HCT116 (cell line): ENCODE measurements around the gene SRCAP. TPM values are rescaled to one million over a fixed set of nuclear protein-coding genes. Genes with fewer than 3 reads are reported as not detected.

Source experiments
- ATAC-seq: fragments of 200-7000 bp; cut with Tn5 transposase; 2 replicates; pipeline ENCODE4 v1.9.1; 2020; ENCODE audit warnings: mild to moderate bottlenecking, moderate library complexity
- BruUV-seq: library from RNA; stranded (reverse); fragments of 400-500 nt; replicated peaks from 2 replicates; lab custom pipeline; 2021; lab: Mats Ljungman, UMichigan
- CTCF ChIA-PET: fragments of 300-600 bp; sonication (Branson Sonifier 250); formaldehyde crosslinking; loops from one replicate; lab custom pipeline; 2021; ENCODE audit warnings: antibody characterized with exemption; lab: Charles Lee
- POLR2A ChIA-PET: fragments of 300-600, 350-600 bp; sonication (Branson Sonifier 250); formaldehyde crosslinking; loops from one replicate; lab custom pipeline; 2021; ENCODE audit warnings: antibody characterized with exemption; lab: Charles Lee
- RAD21 ChIA-PET, 2 experiments: fragments of 300-600 bp; sonication (Branson Sonifier 250); formaldehyde crosslinking; loops; one replicate each; lab custom pipeline; 2023; ENCODE audit warnings: low total read pairs in 2 of 2; ENCODE audit not compliant: uncharacterized antibody in 2 of 2, unreplicated experiment in 2 of 2, low non-redundant PET in 1 of 2; lab: Charles Lee
- DNase-seq: peaks from one replicate; pipeline ENCODE4 v3.0.0-alpha.2; 2010; ENCODE audit warnings: low read depth, low spot score
- H2AFZ ChIP-seq: fragments of 200-600 bp; shearing (Covaris generic), sonication (generic); 2 replicates; pipeline ENCODE4 v1.6.1; 2017; ENCODE audit warnings: low read depth, mixed run types, mixed read lengths, antibody characterized with exemption, low read length; ENCODE audit not compliant: poor library complexity, severe bottlenecking
- H3K27ac ChIP-seq: 2 replicates; pipeline ENCODE4 v1.5.1; 2012; ENCODE audit warnings: low read depth, low read length
- H3K27me3 ChIP-seq: fragments of 200-600 bp; sonication (generic); 2 replicates; pipeline ENCODE4 v1.6.1; 2016; ENCODE audit warnings: mixed run types, low read length, mixed read lengths; ENCODE audit not compliant: insufficient read depth
- H3K36me3 ChIP-seq, 2 experiments: fragments of 200-500 bp in 1 of 2; fragments of 200-600 bp in 1 of 2; sonication (Bioruptor generic) in 1 of 2; sonication (generic) in 1 of 2; 2 replicates each; pipeline versions ENCODE4 v1.5.1 to v1.6.1; 2014 to 2016; ENCODE audit warnings: low read length in 2 of 2, inconsistent platforms in 1 of 2, mixed read lengths in 1 of 2, mixed run types in 1 of 2; ENCODE audit not compliant: insufficient read depth in 2 of 2, control insufficient read depth in 1 of 2
- H3K4me1 ChIP-seq, 2 experiments: fragments of 200-600 bp in 1 of 2; sonication (generic) in 1 of 2; 2 replicates each; pipeline versions ENCODE4 v1.5.1 to v1.6.1; 2012 to 2017; ENCODE audit warnings: low read length in 2 of 2, inconsistent platforms in 1 of 2, mild to moderate bottlenecking in 1 of 2, mixed read lengths in 1 of 2, mixed run types in 1 of 2, moderate library complexity in 1 of 2; ENCODE audit not compliant: insufficient read depth in 2 of 2, control insufficient read depth in 1 of 2
- H3K4me2 ChIP-seq: fragments of 200-600 bp; sonication (generic); 2 replicates; pipeline ENCODE4 v1.6.1; 2017; ENCODE audit warnings: mixed run types, low read length, mixed read lengths
- H3K4me3 ChIP-seq, 2 experiments: fragments of 200-600 bp in 1 of 2; sonication (generic) in 1 of 2; replicated peaks in 1 of 2; 2 replicates each; pipeline ENCODE4 v1.5.1; 2011 to 2016; ENCODE audit warnings: low read length in 2 of 2, control low read depth in 1 of 2, low read depth in 1 of 2, mild to moderate bottlenecking in 1 of 2, mixed read lengths in 1 of 2, mixed run types in 1 of 2
- H3K79me2 ChIP-seq: fragments of 200-600 bp; sonication (generic); 2 replicates; pipeline ENCODE4 v1.6.1; 2017; ENCODE audit warnings: mild to moderate bottlenecking, mixed run types, low read length, moderate library complexity, mixed read lengths; ENCODE audit not compliant: insufficient read depth
- H3K9ac ChIP-seq: fragments of 200-600 bp; sonication (generic); 2 replicates; pipeline ENCODE4 v1.6.1; 2016; ENCODE audit warnings: low read length, mixed read lengths
- H3K9me2 ChIP-seq: fragments of 200-600 bp; sonication (generic), shearing (Covaris generic); 2 replicates; pipeline ENCODE4 v1.6.1; 2017; ENCODE audit warnings: mixed run types, mild to moderate bottlenecking, moderate library complexity; ENCODE audit not compliant: insufficient read depth
- H3K9me3 ChIP-seq, 2 experiments: fragments of 200-500 bp in 1 of 2; fragments of 200-600 bp in 1 of 2; sonication (Bioruptor generic) in 1 of 2; sonication (generic) in 1 of 2; 2 replicates each; pipeline ENCODE4 v1.6.1; 2014 to 2017; ENCODE audit warnings: low read length in 2 of 2, mixed read lengths in 2 of 2, inconsistent platforms in 1 of 2, low read depth in 1 of 2, mild to moderate bottlenecking in 1 of 2, mixed run types in 1 of 2, moderate library complexity in 1 of 2; ENCODE audit not compliant: control insufficient read depth in 1 of 2, insufficient read depth in 1 of 2
- H4K20me1 ChIP-seq: fragments of 200-600 bp; sonication (generic), shearing (Covaris generic); 2 replicates; pipeline ENCODE4 v1.6.1; 2017; ENCODE audit warnings: mixed run types, mild to moderate bottlenecking, moderate library complexity; ENCODE audit not compliant: insufficient read depth
- CBX3 ChIP-seq: IDR thresholded peaks from 2 replicates; pipeline ENCODE4 v1.6.1; 2012; ENCODE audit warnings: low read depth
- CEBPB ChIP-seq: IDR thresholded peaks from 2 replicates; pipeline ENCODE4 v1.6.1; 2012; ENCODE audit warnings: low read depth
- ELF1 ChIP-seq: IDR thresholded peaks from 2 replicates; pipeline ENCODE4 v1.6.1; 2012; ENCODE audit warnings: low read depth, borderline replicate concordance
- FOSL1 ChIP-seq: IDR thresholded peaks from 2 replicates; pipeline ENCODE4 v1.6.1; 2012; ENCODE audit warnings: low read depth
- JUND ChIP-seq: IDR thresholded peaks from 2 replicates; pipeline ENCODE4 v1.6.1; 2012
- POLR2A ChIP-seq: IDR thresholded peaks from 2 replicates; pipeline ENCODE4 v1.7.0; 2011; ENCODE audit warnings: borderline replicate concordance; ENCODE audit not compliant: insufficient read depth, insufficient read length; ENCODE audit errors: extremely low read depth
- RAD21 ChIP-seq: IDR thresholded peaks from 2 replicates; pipeline ENCODE4 v1.6.1; 2012; ENCODE audit warnings: low read depth, mild to moderate bottlenecking
- SRF ChIP-seq: IDR thresholded peaks from 2 replicates; pipeline ENCODE4 v1.6.1; 2012; ENCODE audit warnings: low read depth
- TCF7L2 ChIP-seq: IDR thresholded peaks from 2 replicates; pipeline ENCODE4 v1.7.0; 2011; ENCODE audit warnings: borderline replicate concordance, inconsistent platforms; ENCODE audit not compliant: insufficient read depth, insufficient read length; ENCODE audit errors: extremely low read depth
- YY1 ChIP-seq: IDR thresholded peaks from 2 replicates; pipeline ENCODE4 v1.6.1; 2011; ENCODE audit warnings: low read length, low read depth, moderate library complexity, mild to moderate bottlenecking; ENCODE audit not compliant: insufficient replicate concordance; ENCODE audit errors: extremely low read depth
- ZNF274 ChIP-seq: fragments of 200-500 bp; sonication (Bioruptor generic); IDR thresholded peaks from 2 replicates; pipeline ENCODE4 v1.6.1; 2014; ENCODE audit warnings: mild to moderate bottlenecking, low read depth, low read length, inconsistent platforms
- intact Hi-C: fragments of 100-400 bp; cut with micrococcal nuclease; formaldehyde crosslinking; loops from 2 replicates; pipeline ENCODE4 v1.10.0; 2022
- total RNA-seq: library from RNA; stranded (reverse); gene quantifications from one replicate; pipeline ENCODE4 v1.2.1, GENCODE V29; 2021; ENCODE audit not compliant: unreplicated experiment
- TF ChIP-seq, protein P1 (sequence below): IDR thresholded peaks from 2 replicates; pipeline ENCODE4 v1.6.1; 2012
- TF ChIP-seq, protein P2 (sequence below): IDR thresholded peaks from 2 replicates; pipeline ENCODE4 v1.6.1; 2011; ENCODE audit warnings: mild to moderate bottlenecking, low read length, moderate library complexity; ENCODE audit not compliant: insufficient replicate concordance; ENCODE audit errors: extremely low read depth
- TF ChIP-seq, protein P3 (sequence below), 3 experiments: fragments of 200-600 bp in 1 of 3; sonication (generic) in 1 of 3; IDR thresholded peaks in 2 of 3; conservative IDR thresholded peaks in 1 of 3; 2 replicates each; pipeline ENCODE4 v1.5.1; 2012 to 2017; ENCODE audit warnings: low read depth in 2 of 3, low read length in 2 of 3, antibody characterized with exemption in 1 of 3, borderline replicate concordance in 1 of 3, control low read depth in 1 of 3, mild to moderate bottlenecking in 1 of 3, mixed read lengths in 1 of 3, mixed run types in 1 of 3, moderate library complexity in 1 of 3; ENCODE audit not compliant: insufficient read depth in 1 of 3

SRCAP gene
- total RNA-seq, 1 experiment from 2014 or later: 59.6 TPM

DNA sequence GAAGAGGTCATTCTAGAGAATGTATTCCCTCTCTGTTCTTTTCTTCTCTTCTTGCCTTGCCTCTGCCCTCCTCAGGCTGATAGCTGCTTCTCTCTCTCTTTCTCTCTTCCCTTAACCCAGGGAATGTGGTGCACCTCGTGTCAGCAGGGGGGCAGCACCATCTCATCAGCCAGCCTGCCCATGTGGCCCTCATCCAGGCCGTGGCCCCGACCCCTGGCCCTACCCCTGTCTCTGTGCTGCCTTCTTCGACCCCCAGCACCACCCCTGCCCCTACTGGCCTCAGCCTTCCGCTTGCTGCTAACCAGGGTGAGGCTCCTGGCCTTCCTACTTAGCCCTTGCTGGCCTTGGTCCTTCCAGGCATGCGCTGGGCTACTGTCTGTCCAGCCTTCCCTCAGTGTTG lies 23.5 kb downstream of the SRCAP start:
- ChIA-PET POLR2A (no interaction called here), CTCF (no interaction called here)
- ATAC-seq: peak; percentile 39; the same call in 1 of the 2 replicates

DNA sequence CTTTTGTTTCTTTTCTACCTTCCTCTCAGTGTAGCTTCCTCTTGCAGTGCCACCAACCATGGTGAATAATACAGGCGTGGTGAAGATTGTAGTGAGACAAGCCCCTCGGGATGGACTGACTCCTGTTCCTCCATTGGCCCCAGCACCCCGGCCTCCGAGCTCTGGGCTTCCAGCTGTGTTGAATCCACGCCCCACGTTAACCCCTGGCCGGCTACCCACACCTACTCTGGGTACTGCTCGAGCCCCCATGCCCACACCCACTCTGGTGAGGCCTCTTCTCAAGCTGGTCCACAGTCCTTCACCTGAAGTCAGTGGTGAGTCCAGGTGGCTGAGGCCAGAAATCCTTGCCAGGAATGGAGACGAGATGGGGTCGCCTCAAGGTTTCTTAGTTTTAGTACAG lies 23.9 kb downstream of the SRCAP start:
- BruUV-seq: no TSS peak
- H3K27ac ChIP-seq: no peak overlapping the region
- TF ChIP-seq TCF7L2 (no peak), JUND (no peak), RAD21 (no peak), CBX3 (no peak), ZNF274 (no peak), FOSL1 (no peak), YY1 (no peak), ELF1 (no peak), SRF (no peak), POLR2A (no peak), CEBPB (no peak)
- TF ChIP-seq, protein P1, sequence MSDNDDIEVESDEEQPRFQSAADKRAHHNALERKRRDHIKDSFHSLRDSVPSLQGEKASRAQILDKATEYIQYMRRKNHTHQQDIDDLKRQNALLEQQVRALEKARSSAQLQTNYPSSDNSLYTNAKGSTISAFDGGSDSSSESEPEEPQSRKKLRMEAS: no peak
- TF ChIP-seq, protein P2, sequence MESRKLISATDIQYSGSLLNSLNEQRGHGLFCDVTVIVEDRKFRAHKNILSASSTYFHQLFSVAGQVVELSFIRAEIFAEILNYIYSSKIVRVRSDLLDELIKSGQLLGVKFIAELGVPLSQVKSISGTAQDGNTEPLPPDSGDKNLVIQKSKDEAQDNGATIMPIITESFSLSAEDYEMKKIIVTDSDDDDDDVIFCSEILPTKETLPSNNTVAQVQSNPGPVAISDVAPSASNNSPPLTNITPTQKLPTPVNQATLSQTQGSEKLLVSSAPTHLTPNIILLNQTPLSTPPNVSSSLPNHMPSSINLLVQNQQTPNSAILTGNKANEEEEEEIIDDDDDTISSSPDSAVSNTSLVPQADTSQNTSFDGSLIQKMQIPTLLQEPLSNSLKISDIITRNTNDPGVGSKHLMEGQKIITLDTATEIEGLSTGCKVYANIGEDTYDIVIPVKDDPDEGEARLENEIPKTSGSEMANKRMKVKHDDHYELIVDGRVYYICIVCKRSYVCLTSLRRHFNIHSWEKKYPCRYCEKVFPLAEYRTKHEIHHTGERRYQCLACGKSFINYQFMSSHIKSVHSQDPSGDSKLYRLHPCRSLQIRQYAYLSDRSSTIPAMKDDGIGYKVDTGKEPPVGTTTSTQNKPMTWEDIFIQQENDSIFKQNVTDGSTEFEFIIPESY: no peak

More for the DNA sequence above, 23.5 kb downstream of the SRCAP start:
- Histone ChIP-seq H4K20me1 (no peaks in the 10 kb centered on the region), H3K9me3 (no peaks in the 10 kb centered on the region), H3K4me2 (no peak overlapping the region), H3K27ac (no peak overlapping the region), H3K4me1 (no peaks in the 10 kb centered on the region), H3K79me2 (peaks cover 69% of the 10 kb centered on the region), H3K36me3 (peaks cover 75 to 77% of the 10 kb centered on the region in 2 experiments), H3K4me3 (no peak overlapping the region), H2AFZ (no peak overlapping the region), H3K9me2 (no peaks in the 10 kb centered on the region), H3K9ac (no peak overlapping the region), H3K27me3 (no peaks in the 10 kb centered on the region)
- BruUV-seq: no TSS peak
- TF ChIP-seq, protein P3, sequence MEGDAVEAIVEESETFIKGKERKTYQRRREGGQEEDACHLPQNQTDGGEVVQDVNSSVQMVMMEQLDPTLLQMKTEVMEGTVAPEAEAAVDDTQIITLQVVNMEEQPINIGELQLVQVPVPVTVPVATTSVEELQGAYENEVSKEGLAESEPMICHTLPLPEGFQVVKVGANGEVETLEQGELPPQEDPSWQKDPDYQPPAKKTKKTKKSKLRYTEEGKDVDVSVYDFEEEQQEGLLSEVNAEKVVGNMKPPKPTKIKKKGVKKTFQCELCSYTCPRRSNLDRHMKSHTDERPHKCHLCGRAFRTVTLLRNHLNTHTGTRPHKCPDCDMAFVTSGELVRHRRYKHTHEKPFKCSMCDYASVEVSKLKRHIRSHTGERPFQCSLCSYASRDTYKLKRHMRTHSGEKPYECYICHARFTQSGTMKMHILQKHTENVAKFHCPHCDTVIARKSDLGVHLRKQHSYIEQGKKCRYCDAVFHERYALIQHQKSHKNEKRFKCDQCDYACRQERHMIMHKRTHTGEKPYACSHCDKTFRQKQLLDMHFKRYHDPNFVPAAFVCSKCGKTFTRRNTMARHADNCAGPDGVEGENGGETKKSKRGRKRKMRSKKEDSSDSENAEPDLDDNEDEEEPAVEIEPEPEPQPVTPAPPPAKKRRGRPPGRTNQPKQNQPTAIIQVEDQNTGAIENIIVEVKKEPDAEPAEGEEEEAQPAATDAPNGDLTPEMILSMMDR (IDR thresholded peaks at IDR 0.05 in 2 of 3, conservative IDR thresholded peaks at IDR 0.05 in 1 of 3; ENCODE audit: borderline replicate concordance in 1 of 3, insufficient read depth in 1 of 3, low read depth in 2 of 3, low read length in 2 of 3): peak in 1 of 3 experiments; percentile 32; a peak in 3 of 6 replicates
- TF ChIP-seq RAD21 (peak; percentile 55), FOSL1 (no peak)
- TF ChIP-seq, protein P1: 0 out of 2 replicates have a peak, but pooled peaks have one; percentile 8
- intact Hi-C loops: no loop called here
- no peak for DNase-seq
- RAD21 ChIA-PET: no interaction called here

More for the DNA sequence above, 23.9 kb downstream of the SRCAP start:
- H2AFZ ChIP-seq: no peak overlapping the region
- no peak overlapping the region for H3K4me3 ChIP-seq
- H3K27me3 ChIP-seq: no peaks in the 10 kb centered on the region
- H3K4me1 ChIP-seq: no peaks in the 10 kb centered on the region
- H3K36me3 ChIP-seq: peaks cover 72% of the 10 kb centered on the region in 2 experiments
- H3K9me2 ChIP-seq: no peaks in the 10 kb centered on the region
- H3K4me2 ChIP-seq: no peak overlapping the region
- no peak overlapping the region for H3K9ac ChIP-seq
- H4K20me1 ChIP-seq: no peaks in the 10 kb centered on the region
- DNase-seq (no peak), ATAC-seq (no peak)
- CTCF ChIA-PET: no interaction called here
- intact Hi-C loops: no loop called here
- no peaks in the 10 kb centered on the region for H3K9me3 ChIP-seq
- H3K79me2 ChIP-seq: peaks cover 67% of the 10 kb centered on the region
- RAD21 ChIA-PET: no interaction called here
- POLR2A ChIA-PET: no interaction called here
